NCI-H2171 treated with DMSO at 0.1 percent for 48 hours (cell line): Measurements from ENCODE around the gene VPS11.
A peak's percentile ranks its signal among the peaks of the same experiment; 100 is the strongest.
"Not testable (repeated sequence)": the region's sequence is repeated elsewhere in the genome, so short reads cannot be mapped to it uniquely, and the experiment has no call there.

Experiments
- DNase-seq: peaks from one replicate; lab custom pipeline; 2025; lab: John Stamatoyannopoulos, UW

VPS11 gene

GRCh38 chr11:119067371-119068222 lies at the start of gene VPS11:
TSS of gene VPS11 (plus strand) at chr11:119067818. CDS start at chr11:119067824, 6 bp downstream.
- DNase-seq, result peak; percentile 89

GRCh38 chr11:119018074-119018938 lies 49.3 kb upstream of the VPS11 start, which contains the start of the genes RPS25 and TRAPPC4:
TSS of gene RPS25 (minus strand) at chr11:119018343. CDS start at chr11:119018284, 59 bp downstream.
TSS of gene TRAPPC4 (plus strand) at chr11:119018766. CDS start at chr11:119018796, 30 bp downstream.
- peak; percentile 92 for DNase-seq

DNA sequence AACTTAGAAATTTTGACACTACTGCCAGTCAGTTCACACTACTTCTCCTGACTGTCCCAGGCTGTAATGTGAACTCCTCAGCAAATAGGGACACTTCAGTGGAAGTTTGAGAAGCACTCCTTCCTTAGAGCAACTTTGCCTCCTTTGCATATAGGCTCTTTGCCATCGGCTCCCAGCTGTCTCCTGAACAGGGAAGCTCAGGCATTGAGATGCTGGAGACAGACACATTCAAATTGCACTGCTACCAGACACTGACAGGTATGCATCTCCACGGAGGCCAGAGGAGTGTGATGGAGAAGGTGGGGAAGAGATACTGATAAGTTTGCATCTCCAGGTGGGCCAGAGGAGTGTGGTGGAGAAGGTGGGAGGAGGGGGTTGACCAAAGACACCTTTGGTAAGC lies 47.6 kb upstream of the VPS11 start:
- no peak for DNase-seq

GRCh38 chr11:119021631-119022030 lies 46.0 kb upstream of the VPS11 start:
- no peak for DNase-seq

GRCh38 chr11:119023741-119024140 lies 43.9 kb upstream of the VPS11 start:
- DNase-seq, result no peak

- DNase-seq, result no peak
Observed at GRCh38 chr11:119024430-119025098, 43.1 kb upstream of the VPS11 start.

GRCh38 chr11:119025099-119025473 lies 42.5 kb upstream of the VPS11 start:
- no peak for DNase-seq

DNA sequence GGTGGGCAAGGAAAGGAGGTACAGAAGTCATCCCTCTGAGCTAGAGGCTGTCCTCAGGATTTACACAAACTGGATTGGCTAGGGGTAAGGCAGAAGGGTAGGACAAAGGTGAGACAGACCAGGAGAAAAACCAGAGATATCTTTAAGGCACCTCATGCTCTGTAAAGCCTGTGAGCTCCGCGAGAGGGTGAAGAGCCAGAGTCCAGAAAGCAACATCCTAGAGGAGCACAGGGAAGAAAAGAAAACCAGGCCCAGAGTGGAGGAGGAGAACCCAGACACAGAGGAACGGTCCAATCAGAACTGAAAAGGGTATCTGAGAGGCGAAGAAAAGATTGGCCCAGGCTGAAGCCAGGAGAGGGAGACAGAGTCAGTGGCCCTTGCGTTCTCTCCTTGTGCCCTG lies 42.1 kb upstream of the VPS11 start:
- DNase-seq, result no peak

DNA sequence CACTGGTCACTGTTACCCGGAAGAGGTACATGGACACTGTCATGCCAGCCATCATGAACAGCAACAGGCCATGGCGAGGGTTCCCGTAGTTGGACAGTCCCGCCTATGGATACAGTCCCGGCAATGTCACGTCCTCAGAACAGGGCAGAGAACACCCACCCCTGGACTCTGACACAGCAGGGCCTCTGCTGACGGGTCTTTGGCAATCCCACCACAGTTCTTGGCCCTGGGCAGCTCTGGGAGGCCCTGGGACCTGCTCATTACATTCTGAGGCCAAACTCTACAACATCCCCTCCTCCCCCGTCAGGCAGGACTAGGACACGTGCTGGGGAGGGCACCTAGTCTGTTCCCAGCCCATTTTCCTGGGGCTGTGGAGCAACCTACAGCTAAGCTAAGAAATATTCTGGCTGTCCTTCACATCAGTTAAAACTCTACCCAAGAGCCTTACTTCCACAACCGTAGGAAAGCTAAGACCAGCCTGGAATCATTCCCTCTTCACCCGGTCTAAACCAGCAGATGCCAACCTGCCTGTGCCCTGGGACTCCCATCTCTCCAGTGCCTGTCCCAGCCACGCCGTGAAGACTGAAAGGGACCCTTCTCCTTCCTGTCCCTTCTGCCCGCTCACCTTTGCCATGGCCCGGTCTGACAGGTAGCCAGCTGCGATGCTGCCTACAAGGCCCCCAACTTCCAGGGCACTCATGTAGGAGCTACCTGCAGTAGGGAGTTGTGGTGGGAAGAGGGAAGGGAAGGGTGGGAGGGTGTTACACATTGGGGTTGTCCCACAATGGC lies 41.4 kb upstream of the VPS11 start:
- DNase-seq, result no peak

- DNase-seq, result no peak
Observed at GRCh38 chr11:119026970-119027369, 40.6 kb upstream of the VPS11 start.

GRCh38 chr11:119027561-119028345 lies 39.9 kb upstream of the VPS11 start:
- no peak for DNase-seq

DNA sequence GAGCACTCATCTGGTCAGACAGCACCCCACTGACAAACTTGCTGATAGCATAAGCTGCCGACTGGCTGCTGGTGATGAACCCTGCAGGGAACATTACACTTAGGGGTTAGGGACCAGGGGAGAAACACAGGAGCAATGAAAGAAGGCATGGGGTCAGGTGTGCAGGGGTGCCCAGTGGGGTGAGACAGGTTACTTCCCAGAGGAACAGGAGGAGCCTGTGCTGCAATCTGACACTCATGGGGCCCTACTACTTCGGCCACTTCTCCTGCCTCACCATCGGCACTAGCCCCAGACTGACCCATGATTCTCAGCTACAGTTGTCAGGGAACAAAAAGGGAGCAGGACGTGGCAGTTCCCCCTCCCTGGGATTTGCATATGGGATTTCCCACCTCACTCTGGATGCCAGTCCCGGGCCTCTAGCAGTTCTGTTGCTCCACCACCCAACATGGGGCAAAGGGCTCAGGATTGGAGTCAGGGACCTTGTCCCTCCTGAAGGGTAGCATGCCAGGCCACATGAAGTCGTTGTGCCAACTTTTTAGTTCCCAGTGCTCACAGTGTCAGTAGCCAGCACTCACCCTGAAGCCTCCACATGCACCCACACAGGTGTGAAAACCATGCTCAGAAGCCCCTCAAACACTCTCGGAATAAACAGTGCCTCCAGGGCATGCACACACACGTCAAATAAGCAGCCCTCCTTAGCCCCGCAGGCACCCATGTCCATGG lies 39.1 kb upstream of the VPS11 start:
- DNase-seq, result no peak

GRCh38 chr11:119029069-119029339 lies 38.6 kb upstream of the VPS11 start:
- no peak for DNase-seq

DNA sequence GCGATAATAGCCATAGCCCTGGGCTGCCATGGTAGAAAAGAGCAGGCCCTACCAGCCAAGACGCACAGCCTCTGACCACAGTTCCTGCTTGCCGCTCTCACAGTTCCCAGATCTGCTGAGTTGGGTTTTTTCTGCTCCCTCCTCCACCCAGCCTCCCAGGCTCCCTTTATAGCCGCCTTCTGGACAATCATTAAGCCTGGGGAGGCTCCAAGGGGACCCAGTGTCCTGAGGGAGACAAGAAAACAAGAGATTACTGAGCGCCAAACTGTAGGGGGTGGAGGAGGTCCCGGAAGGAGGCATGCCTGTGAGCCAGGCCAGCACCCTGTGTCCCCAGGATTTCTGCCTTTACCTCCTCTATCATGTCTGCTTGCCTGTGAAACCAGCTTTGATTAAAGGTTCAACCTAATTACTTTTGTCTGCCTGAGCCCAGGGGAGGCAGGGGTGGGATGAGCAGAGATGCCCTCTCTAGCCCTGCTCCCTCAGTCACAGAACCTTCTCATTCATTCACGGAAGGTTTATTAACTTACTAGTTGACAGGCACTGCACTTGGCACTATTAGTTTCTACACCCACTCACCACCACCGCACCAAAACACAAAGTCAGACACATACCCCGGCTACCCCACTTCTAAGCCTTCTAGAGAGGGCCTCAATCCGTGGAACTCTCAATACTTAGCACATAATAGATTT lies 38.1 kb upstream of the VPS11 start:
- DNase-seq, result no peak

GRCh38 chr11:119030029-119030328 lies 37.6 kb upstream of the VPS11 start:
- no peak for DNase-seq

DNA sequence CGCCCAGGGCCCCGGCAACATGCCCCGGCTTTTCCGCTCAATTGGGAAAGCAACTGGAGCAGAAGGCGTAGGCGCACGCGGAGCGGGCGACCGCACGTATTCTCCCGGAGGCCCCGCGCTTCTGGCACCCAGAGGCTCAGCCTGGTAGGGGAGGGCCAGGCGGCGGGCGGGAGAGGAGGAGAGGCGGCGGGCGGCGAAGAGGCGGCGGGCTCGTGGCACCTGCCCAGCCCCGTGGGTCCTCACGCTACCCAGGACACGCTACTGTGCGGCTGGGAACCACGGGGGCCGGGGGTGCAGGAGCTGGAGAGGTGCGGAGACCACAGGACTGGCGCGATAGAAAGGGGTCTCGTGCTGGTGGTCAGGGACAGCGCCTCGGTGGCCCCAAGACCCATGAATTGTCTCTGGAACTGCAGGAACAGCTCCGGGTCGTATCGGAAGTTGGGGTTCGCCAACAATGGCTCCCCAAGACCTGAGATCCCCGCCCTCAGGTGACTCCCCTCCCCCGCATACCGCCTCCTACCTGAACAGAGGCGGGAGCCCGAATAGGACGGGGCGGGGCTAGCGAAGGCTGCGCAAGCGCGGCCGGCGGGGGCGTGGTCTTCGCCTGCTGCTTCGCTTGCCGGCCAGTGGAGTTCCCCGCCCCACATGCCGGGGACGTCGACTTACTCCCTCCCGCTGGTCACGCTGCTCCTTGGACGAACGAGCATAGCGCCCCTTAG lies 37.1 kb upstream of the VPS11 start, which contains the start of gene SLC37A4:
Gene SLC37A4 (minus strand): TSS at position 549 of the 719 bp plus-strand sequence.
- DNase-seq, result peak; percentile 88

DNA sequence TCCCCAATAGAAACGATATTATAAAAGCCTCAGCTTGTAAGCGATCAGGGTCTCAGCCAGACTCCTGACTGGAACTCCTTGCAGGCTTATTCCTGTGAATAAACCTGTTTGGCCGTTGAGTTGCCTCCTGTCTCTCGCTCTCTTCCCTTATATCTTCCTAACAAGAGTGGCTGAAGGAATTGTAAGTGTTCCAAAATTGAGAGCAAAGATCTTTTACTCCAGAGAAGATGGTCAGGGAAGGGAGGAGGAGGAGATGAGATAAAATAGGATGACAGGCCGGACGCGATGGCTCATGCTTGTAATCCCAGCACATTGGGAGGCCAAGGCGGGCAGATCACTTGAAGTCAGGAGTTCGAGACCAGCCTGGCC lies 35.7 kb upstream of the VPS11 start:
- DNase-seq, result no peak

DNA sequence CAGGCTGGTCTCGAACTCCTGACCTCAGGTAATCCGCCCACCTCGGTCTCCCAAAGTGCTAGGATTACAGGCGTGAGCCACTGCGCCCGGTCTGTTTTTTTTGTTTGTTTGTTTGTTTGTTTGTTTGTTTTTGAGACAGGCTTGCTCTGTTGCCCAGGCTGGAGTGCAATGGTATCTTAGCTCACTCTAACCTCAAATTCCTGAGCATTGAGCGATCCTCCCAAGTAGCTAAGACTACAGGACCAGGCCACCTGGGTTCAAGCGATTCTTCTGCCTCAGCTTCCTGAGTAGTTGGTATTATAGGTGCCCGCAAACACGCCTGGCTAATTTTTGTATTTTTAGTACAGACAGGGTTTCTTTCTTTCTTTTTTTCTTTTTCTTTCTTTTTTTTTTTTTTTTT lies 34.2 kb upstream of the VPS11 start:
- DNase-seq, result not testable (repeated sequence)

DNA sequence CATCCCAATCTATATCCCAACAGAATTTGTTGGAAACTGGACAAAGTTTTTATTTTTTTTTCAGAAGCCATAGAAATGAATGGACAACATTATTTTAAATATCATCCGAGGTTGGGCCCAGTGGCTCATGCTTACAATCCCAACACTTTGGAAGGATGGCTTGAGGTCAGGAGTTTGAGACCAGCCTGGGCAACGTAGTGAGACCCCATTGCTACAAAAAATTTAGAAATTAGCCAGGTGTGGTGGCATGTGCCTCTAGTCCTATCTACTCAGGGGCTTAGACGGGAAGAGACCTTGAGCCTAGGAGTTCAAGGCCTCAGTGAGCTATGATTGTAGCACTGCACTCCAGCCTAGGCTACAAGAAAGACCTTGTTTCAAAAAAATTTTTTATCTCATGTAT lies 32.8 kb upstream of the VPS11 start:
- DNase-seq, result no peak
